ENCODE measurements around the gene AP1B1. TPM values are rescaled to one million over a fixed set of nuclear protein-coding genes. Genes with fewer than 3 reads are reported as not detected.

The AP1B1 gene
- polyA plus RNA-seq, 1 donor from 2014 or later, result 43.8 TPM

DNA sequence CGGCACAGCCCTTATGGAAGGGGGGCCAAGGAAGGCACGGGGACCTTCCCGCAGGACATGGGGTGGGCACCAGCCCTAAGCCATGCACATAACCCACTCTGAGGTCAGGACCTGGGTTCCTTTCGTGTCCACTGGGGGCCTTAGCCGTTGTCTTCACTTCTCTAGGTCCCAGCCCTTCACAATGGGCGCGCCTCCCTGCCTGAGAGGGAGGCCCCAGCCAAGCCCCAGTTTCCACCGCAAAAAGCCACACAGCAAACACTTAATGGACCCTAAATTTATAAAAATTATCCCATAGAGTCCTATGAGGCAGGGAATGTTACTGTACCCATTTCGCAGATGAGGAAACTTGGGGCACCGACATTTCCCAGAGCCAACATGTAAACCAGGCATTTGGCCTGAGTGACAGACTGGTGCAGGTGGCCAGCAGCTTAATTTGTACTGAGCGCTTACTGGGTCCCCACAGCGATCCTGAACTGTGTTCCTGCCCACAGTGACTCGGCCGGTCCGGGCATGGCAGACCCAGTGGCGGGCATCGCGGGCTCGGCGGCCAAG, 80.7 kb downstream of the AP1B1 start:
- Histone ChIP-seq H3K27ac (ENCODE audit: low read length) (no peak overlapping the region), H3F3A (ENCODE audit: insufficient read depth, low read length, poor library complexity, severe bottlenecking) (no peaks in the 10 kb centered on the region), H3K27me3 (ENCODE audit: insufficient read depth, low read depth, low read length) (peaks cover 14% of the 10 kb centered on the region), H3K79me2 (replicated peaks; ENCODE audit: insufficient read depth, low read length) (no peaks in the 10 kb centered on the region), H3K4me2 (ENCODE audit: low read length) (no peak overlapping the region), H3K9me2 (ENCODE audit: insufficient read depth, low read length) (no peaks in the 10 kb centered on the region), H4K20me1 (ENCODE audit: insufficient read depth) (no peaks in the 10 kb centered on the region), H3K9ac (ENCODE audit: low read length) (no peak overlapping the region), H3K36me3 (ENCODE audit: insufficient read depth, low read length) (no peaks in the 10 kb centered on the region), H3K9me3 (ENCODE audit: low read length) (no peaks in the 10 kb centered on the region), H3K4me3 (ENCODE audit: low read length) (peak overlapping the region; percentile 68), H2AFZ (ENCODE audit: low read depth, low read length) (no peak overlapping the region)
- TF ChIP-seq EZH2 (IDR thresholded peaks at IDR 0.05; ENCODE audit: borderline replicate concordance, insufficient read depth, low read length, poor library complexity, severe bottlenecking) (no peak), EP300 (conservative IDR thresholded peaks at IDR 0.05; ENCODE audit: poor library complexity, severe bottlenecking) (no peak), MXI1 (conservative IDR thresholded peaks at IDR 0.05; ENCODE audit: poor library complexity, severe bottlenecking) (no peak), RAD21 (conservative IDR thresholded peaks at IDR 0.05) (no peak), POLR2AphosphoS5 (IDR thresholded peaks at IDR 0.05) (no peak), SMC3 (conservative IDR thresholded peaks at IDR 0.05; ENCODE audit: poor library complexity) (no peak), TAF1 (IDR thresholded peaks at IDR 0.05; ENCODE audit: low read depth) (no peak)
- TF ChIP-seq, protein P1, sequence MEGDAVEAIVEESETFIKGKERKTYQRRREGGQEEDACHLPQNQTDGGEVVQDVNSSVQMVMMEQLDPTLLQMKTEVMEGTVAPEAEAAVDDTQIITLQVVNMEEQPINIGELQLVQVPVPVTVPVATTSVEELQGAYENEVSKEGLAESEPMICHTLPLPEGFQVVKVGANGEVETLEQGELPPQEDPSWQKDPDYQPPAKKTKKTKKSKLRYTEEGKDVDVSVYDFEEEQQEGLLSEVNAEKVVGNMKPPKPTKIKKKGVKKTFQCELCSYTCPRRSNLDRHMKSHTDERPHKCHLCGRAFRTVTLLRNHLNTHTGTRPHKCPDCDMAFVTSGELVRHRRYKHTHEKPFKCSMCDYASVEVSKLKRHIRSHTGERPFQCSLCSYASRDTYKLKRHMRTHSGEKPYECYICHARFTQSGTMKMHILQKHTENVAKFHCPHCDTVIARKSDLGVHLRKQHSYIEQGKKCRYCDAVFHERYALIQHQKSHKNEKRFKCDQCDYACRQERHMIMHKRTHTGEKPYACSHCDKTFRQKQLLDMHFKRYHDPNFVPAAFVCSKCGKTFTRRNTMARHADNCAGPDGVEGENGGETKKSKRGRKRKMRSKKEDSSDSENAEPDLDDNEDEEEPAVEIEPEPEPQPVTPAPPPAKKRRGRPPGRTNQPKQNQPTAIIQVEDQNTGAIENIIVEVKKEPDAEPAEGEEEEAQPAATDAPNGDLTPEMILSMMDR (IDR thresholded peaks at IDR 0.05; ENCODE audit: poor library complexity, severe bottlenecking), result no peak
- TF ChIP-seq, protein P2, sequence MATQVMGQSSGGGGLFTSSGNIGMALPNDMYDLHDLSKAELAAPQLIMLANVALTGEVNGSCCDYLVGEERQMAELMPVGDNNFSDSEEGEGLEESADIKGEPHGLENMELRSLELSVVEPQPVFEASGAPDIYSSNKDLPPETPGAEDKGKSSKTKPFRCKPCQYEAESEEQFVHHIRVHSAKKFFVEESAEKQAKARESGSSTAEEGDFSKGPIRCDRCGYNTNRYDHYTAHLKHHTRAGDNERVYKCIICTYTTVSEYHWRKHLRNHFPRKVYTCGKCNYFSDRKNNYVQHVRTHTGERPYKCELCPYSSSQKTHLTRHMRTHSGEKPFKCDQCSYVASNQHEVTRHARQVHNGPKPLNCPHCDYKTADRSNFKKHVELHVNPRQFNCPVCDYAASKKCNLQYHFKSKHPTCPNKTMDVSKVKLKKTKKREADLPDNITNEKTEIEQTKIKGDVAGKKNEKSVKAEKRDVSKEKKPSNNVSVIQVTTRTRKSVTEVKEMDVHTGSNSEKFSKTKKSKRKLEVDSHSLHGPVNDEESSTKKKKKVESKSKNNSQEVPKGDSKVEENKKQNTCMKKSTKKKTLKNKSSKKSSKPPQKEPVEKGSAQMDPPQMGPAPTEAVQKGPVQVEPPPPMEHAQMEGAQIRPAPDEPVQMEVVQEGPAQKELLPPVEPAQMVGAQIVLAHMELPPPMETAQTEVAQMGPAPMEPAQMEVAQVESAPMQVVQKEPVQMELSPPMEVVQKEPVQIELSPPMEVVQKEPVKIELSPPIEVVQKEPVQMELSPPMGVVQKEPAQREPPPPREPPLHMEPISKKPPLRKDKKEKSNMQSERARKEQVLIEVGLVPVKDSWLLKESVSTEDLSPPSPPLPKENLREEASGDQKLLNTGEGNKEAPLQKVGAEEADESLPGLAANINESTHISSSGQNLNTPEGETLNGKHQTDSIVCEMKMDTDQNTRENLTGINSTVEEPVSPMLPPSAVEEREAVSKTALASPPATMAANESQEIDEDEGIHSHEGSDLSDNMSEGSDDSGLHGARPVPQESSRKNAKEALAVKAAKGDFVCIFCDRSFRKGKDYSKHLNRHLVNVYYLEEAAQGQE (IDR thresholded peaks at IDR 0.05; ENCODE audit: borderline replicate concordance), result no peak

DNA sequence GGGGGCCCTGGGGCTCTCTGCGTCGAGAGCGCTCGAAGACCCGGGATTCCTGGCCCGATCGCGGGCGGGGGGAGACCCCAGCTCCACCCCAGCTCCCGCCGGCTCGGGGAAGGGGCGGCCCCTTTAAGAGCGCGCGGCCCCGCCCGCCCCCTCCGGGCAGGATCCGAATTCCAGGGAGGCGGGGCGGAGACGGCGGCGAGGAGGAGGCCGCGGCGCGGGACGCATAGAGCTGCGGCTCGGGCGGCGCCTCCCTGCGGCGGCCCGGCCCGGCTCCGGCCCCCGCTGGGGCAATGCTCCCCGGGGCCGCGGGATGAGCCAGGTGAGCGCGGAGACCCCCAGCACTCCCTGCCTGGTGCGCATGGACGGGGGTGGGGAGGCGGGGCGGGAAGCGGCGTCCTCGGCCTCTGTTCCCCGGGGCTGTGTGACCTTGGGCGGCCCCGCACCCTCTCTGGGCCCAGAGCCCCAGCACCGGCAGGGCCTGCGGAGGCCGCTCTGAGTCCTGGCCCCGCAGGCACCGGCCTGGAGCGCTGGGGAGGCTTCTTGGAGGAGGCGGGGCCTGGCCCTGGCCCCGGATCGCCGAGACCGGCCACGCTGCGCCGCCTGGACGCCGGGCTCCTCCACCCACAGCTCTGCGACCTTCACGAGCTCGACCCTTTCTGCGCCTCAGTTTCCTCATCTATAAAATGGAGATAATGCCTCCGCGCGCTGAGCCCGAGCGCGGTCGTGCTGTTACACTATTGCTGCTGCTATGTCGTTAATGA, 81.4 kb downstream of the AP1B1 start:
- Histone ChIP-seq H3F3A (ENCODE audit: insufficient read depth, low read length, poor library complexity, severe bottlenecking) (no peaks in the 10 kb centered on the region), H3K9me2 (ENCODE audit: insufficient read depth, low read length) (no peaks in the 10 kb centered on the region), H3K4me3 (ENCODE audit: low read length) (peak overlapping the region; percentile 68), H3K9me3 (ENCODE audit: low read length) (no peaks in the 10 kb centered on the region), H3K9ac (ENCODE audit: low read length) (peak overlapping the region; percentile 51), H3K79me2 (replicated peaks; ENCODE audit: insufficient read depth, low read length) (no peaks in the 10 kb centered on the region), H3K4me2 (ENCODE audit: low read length) (peak overlapping the region; percentile 59), H4K20me1 (ENCODE audit: insufficient read depth) (no peaks in the 10 kb centered on the region), H3K27me3 (ENCODE audit: insufficient read depth, low read depth, low read length) (peaks cover 11% of the 10 kb centered on the region), H3K27ac (ENCODE audit: low read length) (no peak overlapping the region), H3K36me3 (ENCODE audit: insufficient read depth, low read length) (no peaks in the 10 kb centered on the region), H2AFZ (ENCODE audit: low read depth, low read length) (peak overlapping the region; percentile 27)
- no peak for TF ChIP-seq EZH2 (IDR thresholded peaks at IDR 0.05; ENCODE audit: borderline replicate concordance, insufficient read depth, low read length, poor library complexity, severe bottlenecking)
- no peak for TF ChIP-seq EP300 (conservative IDR thresholded peaks at IDR 0.05; ENCODE audit: poor library complexity, severe bottlenecking)
- no peak for TF ChIP-seq POLR2AphosphoS5 (IDR thresholded peaks at IDR 0.05)
- TF ChIP-seq, protein P2 (IDR thresholded peaks at IDR 0.05; ENCODE audit: borderline replicate concordance), result no peak
- TF ChIP-seq, protein P1 (IDR thresholded peaks at IDR 0.05; ENCODE audit: poor library complexity, severe bottlenecking), result no peak
- no peak for TF ChIP-seq MXI1 (conservative IDR thresholded peaks at IDR 0.05; ENCODE audit: poor library complexity, severe bottlenecking)
- no peak for TF ChIP-seq SMC3 (conservative IDR thresholded peaks at IDR 0.05; ENCODE audit: poor library complexity)
- TF ChIP-seq RAD21 (conservative IDR thresholded peaks at IDR 0.05), result no peak
- no peak for TF ChIP-seq TAF1 (IDR thresholded peaks at IDR 0.05; ENCODE audit: low read depth)
